ENCODE data around the gene TLX2. TPM values are rescaled to one million over a fixed set of nuclear protein-coding genes. Genes with fewer than 3 reads are reported as not detected.
A peak's percentile ranks its signal among the peaks of the same experiment; 100 is the strongest.

Gene TLX2
- total and polyA plus RNA-seq, 7 donors = 1.0 to 2.5 (median 1.6) TPM; not detected in 2

DNA sequence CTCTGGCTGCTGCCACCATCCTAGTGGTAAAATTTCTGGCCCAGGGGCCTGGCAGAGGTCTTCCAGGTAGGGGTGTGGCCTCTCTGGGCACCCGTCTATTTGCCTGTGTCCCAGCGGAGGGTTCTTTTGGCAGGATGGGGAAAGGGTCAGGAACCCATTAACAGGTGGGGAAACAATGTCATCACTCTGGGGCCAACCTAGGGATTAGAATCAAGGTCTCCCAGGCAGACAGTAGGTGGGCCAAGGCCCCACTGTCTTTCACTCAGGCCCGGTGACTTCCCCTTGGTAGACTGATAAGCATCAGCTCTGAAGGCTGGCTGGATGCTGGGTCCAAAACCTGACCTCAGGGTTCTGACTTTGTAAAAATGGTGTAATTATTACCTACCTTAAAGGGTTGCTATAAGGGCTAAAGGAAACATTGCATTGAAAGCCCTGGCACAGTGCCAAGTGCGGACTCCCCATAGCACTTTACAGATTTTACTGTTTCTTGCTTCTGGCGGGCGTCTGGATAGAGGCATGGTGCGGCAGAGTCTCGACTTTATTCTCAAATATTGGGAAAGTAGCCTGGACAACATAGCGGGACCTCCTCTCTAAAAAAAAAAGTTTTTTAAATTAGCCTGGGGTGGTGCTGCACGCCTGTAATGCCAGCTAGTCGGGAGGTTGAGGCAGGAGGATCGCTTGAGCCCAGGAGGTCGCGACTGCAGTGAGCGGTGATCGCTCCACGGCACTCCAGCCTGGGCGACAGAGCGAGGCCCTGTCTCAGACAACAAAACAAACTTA is 17.1 kb upstream of the TLX2 start:
- TF ChIP-seq POLR2AphosphoS5 (IDR thresholded peaks at IDR 0.05) (no peak), POLR2A (IDR thresholded peaks at IDR 0.05) (no peak)
- Histone ChIP-seq H3K9me3 (no peaks in the 10 kb centered on the region), H3K27ac (no peak overlapping the region), H3K36me3 (peaks cover 0 to 23% (median 11%) of the 10 kb centered on the region in 4 donors), H3K4me3 (peak overlapping the region in 2 of 4 donors; percentile 36 to 44), H3K4me1 (peaks cover 0 to 30% (median 26%) of the 10 kb centered on the region in 4 donors), H3K27me3 (peaks cover 42 to 56% (median 47%) of the 10 kb centered on the region in 3 donors)
- WGBS, 2 donors = 65 to 77% methylated on average over 19 of the region's 19 CpGs
- no peak for DNase-seq
- intact Hi-C loops (cut with DNase I) = no loop called here

DNA sequence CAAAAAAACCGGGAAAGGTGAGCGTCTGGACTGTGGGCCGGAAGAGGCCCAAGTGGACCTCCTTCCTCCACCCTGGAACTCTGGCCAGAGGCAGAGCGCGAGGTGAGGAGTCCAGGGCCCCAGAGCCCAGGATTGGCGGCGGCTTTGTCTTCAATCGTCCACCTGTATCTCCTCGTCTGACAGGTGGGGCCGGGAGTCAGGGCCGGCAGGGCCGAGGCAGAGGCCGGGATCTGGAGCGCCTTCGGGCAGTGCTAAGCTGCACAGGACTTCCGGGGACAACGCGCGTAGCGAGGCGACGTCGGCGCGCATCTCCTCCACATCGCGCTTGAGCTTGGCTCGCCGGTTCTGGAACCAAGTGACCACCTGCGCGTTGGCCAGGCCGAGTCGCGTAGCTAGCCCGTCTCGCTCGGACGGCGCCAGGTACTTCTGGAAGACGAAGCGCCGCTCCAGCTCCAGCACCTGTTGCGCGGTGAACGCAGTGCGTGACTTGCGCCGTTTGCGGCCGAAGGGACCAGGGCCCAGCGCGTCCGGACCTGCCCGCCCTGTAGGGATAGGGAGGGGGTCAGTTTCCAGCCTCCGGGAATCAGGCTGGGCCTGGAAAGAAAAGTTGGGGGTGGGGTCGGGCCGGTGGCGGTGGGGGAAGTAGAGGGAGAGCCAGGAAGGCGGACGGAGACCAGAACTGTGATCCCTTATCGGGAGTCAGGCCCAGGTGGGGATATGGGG is 16.3 kb upstream of the TLX2 start:
- peak overlapping the region in 3 of 4 donors; percentile 2 to 44 (median 36) for H3K4me3 ChIP-seq
- TF ChIP-seq POLR2AphosphoS5 (IDR thresholded peaks at IDR 0.05) = peak in 3 of 4 donors; percentile 5 to 58 (median 34)
- TF ChIP-seq, protein P1, sequence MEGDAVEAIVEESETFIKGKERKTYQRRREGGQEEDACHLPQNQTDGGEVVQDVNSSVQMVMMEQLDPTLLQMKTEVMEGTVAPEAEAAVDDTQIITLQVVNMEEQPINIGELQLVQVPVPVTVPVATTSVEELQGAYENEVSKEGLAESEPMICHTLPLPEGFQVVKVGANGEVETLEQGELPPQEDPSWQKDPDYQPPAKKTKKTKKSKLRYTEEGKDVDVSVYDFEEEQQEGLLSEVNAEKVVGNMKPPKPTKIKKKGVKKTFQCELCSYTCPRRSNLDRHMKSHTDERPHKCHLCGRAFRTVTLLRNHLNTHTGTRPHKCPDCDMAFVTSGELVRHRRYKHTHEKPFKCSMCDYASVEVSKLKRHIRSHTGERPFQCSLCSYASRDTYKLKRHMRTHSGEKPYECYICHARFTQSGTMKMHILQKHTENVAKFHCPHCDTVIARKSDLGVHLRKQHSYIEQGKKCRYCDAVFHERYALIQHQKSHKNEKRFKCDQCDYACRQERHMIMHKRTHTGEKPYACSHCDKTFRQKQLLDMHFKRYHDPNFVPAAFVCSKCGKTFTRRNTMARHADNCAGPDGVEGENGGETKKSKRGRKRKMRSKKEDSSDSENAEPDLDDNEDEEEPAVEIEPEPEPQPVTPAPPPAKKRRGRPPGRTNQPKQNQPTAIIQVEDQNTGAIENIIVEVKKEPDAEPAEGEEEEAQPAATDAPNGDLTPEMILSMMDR (IDR thresholded peaks at IDR 0.05) = no peak
- intact Hi-C loops (cut with DNase I) = no loop called here
- peaks cover 49 to 64% (median 54%) of the 10 kb centered on the region in 3 donors for H3K27me3 ChIP-seq
- no peaks in the 10 kb centered on the region for H3K9me3 ChIP-seq
- H3K4me1 ChIP-seq = peaks cover 0 to 38% (median 34%) of the 10 kb centered on the region in 4 donors
- peaks cover 0 to 16% (median 4%) of the 10 kb centered on the region in 4 donors for H3K36me3 ChIP-seq
- DNase-seq = no peak
- no peak overlapping the region for H3K27ac ChIP-seq
- WGBS, 2 donors = 3 to 4% methylated on average over 61 of the region's 61 CpGs

DNA sequence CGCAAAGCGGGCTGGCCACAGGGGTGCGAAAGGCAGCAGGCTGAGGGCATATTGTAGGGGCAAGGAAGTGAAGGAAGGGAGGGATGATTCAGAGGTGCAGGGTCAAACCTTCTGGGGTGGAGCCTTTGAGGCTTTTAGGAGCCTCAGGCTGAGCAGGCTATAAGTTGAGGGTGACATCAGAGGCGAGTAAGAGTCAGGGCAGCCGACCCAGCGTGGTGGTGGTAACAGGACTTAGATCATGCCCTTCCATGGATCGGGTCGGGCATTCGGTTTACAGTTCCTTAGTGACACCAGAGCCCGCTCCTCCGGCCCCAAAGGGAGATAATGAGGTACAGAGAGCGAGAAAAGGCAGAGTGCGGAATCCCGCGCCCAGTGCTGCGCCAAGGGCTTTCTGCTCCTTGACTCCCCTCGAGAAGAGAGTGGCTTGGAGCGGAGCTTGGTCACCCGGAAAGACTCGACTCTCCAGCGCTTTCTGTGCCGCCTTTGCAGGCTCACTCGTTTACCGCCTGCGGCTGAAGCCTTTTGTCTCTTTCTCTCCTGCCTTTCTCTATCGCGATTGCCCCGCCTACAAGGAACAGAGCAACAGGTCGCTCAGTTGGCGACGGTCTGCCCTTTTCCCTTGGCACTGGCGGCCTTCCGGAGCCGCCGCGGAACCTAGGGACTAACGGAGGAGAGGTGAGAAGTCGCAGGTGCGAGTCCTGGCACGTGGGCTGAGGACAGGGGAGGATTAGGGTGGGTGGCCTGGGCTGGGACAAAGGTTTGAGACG is 15.6 kb upstream of the TLX2 start:
- peaks cover 0 to 45% (median 38%) of the 10 kb centered on the region in 4 donors for H3K4me1 ChIP-seq
- H3K36me3 ChIP-seq = peaks cover 0 to 8% (median 0%) of the 10 kb centered on the region in 4 donors
- H3K27me3 ChIP-seq = peaks cover 49 to 71% (median 55%) of the 10 kb centered on the region in 3 donors
- intact Hi-C loops (cut with DNase I) = no loop called here
- no peak for DNase-seq
- no peak for TF ChIP-seq POLR2AphosphoS5 (IDR thresholded peaks at IDR 0.05)
- TF ChIP-seq EP300 (IDR thresholded peaks at IDR 0.05) = no peak
- TF ChIP-seq, protein P1 (IDR thresholded peaks at IDR 0.05) = no peak
- no peak for TF ChIP-seq POLR2A (IDR thresholded peaks at IDR 0.05)
- WGBS, 2 donors = 1% methylated on average over 41 of the region's 41 CpGs
- peak overlapping the region in 2 of 4 donors; percentile 36 to 44 for H3K4me3 ChIP-seq
- H3K27ac ChIP-seq = no peak overlapping the region
- no peaks in the 10 kb centered on the region for H3K9me3 ChIP-seq

DNA sequence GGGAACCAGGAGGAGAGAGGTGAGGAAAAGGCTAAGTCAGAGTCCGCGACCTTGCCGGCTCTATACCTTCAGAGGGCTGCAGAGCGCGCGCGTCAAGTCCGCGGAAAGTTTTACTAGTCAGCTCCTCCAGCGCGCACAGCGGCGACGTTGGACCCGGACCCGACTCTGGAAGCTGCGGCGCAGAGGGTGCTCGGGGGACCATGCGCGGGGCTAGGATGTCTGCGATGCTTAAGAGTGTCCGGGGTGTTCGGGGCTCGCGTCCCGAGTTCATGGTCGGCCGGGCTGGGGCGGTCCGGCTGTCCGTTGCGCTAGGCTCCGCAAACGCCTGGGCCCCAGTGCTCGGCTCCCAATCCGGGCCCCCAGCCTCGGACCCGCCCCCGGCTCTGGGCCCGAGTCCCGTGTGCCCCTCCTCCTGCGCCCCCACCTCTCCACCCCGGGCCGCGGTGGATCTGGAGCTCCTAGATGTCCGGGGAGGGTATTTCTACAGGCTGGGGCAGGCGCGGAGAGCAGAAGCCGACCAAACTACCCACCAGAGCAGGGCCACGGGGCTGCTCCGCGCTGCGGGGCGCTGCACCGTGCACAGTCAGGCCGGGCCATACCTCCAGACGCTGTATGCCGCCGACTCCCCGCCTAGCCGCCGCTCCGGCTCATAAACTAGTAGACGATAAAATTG is 14.8 kb upstream of the TLX2 start, which contains the start of gene LBX2:
TSS of gene LBX2 (minus strand) at position 337 of the 673 bp plus-strand sequence. CDS start at position 271, 66 bp downstream.
- Histone ChIP-seq H3K36me3 (peaks cover 0 to 2% (median 0%) of the 10 kb centered on the region in 4 donors), H3K27ac (no peak within 1 kb of the TSS), H3K4me3 (peak within 1 kb of the TSS in 2 of 4 donors; percentile 36 to 44), H3K4me1 (peaks cover 0 to 45% (median 39%) of the 10 kb centered on the region in 4 donors), H3K27me3 (peaks cover 49 to 78% (median 55%) of the 10 kb centered on the region in 3 donors), H3K9me3 (no peaks in the 10 kb centered on the region)
- TF ChIP-seq POLR2AphosphoS5 (IDR thresholded peaks at IDR 0.05) (no peak), POLR2A (IDR thresholded peaks at IDR 0.05) (no peak), EP300 (IDR thresholded peaks at IDR 0.05) (no peak)
- TF ChIP-seq, protein P1 (IDR thresholded peaks at IDR 0.05) = no peak
- intact Hi-C loops (cut with DNase I) = no loop called here
- DNase-seq = no peak
- 2 to 3% methylated on average over 65 of the region's 65 CpGs for WGBS, 2 donors

Data from sigmoid colon (tissue), 7 donors.